Medulla oblongata (tissue), 1 donor: ENCODE measurements around the gene MEIS2.

Experiments
- DNase-seq: peaks from one replicate; pipeline ENCODE4 v3.0.0-alpha.2; 2015; ENCODE audit errors: extremely low spot score

MEIS2 gene

GRCh38 chr15:36965570-36966342 lies 134.6 kb downstream of the MEIS2 start:
- no peak for DNase-seq

DNA sequence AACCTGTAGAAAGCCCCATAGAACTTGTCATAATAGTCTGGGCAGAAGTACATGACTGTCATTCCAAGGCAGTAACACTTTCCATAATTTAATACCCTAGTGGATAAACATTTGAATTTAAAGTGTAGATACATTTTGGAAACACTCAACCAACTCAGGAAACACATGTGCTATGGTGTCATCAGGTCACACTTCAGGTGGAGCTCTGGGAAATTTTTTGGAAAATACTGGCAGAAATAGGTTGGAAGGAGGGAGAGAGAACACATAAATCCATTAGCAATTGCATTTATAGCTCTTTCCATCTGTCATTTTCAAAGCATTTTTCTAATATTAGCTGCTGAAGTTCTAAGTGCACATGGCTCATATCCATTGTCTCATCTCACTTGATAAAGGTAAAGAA lies 135.7 kb downstream of the MEIS2 start:
- no peak for DNase-seq

- DNase-seq: no peak
Observed at GRCh38 chr15:36961956-36962355, 138.4 kb downstream of the MEIS2 start.

- DNase-seq: no peak
Observed at GRCh38 chr15:36960947-36961227, 139.5 kb downstream of the MEIS2 start.

DNA sequence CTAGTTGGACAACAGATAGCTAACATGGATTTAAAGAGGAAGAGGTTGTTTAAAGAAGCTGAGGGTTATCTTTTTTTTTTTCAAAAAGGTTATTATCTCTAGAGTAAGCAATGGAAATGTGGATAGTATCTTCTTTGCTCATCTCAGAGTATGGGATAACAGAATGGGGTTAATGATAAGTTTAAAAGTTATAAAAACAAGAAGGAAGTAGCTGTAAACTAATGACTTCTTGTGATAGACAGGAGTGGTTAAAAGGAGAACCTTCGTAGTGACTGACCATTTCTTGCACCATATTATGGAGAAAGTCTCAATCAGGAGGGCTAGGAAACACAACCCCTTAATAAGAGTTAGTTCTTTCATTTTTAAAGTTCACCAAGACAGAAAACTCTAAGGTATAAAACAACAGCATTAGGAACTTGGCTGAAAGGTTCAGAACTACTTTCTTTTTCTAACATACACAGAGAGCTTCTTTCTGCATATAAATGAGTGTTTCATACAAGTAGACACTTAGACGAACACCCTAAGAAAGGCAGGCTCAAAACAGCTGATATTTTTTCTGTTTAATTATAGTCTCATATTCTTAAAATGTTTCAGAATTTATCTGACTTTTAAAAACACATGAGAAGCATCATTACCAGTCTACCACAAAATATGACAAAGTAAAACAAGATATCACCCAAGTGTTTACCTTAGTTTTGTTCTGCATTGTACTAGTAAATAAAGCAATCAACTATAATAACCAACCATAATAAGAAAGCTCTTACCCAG lies 140.0 kb downstream of the MEIS2 start:
- no peak for DNase-seq

DNA sequence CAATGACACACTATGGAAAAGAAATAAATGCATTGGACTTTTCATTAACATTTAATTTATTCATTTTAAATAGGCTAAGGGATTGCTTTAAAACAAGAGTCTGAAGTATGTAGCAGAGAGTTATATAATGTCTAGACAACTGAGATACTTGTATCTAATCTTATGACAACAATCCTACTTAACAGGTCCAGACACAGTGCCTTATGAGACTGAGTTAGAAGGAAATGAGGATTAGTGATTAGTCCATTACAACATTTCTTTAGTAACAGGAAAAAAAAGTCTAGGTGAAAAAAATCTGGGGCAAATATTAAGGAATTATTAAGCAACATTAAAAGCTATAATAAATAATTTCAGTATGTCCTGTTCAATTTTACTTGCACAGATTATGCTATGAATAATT lies 140.6 kb downstream of the MEIS2 start:
- no peak for DNase-seq

DNA sequence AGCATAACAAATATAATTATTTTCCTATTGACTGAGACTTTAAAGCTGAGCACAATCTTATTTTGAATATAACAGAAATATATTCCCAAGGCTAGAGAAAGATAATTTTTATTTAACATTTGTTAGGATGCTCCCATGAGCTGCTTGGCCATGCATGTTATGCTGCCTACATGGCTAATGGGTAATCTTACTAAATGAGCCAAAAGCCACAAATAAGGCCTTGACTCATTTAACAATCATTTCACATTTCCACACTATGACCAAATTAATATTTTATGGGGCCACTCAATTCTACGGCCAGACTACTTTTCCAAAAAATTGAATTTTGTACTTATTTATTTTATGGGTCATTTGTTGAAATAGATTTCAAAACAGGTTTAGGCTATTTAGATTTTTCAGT lies 141.7 kb downstream of the MEIS2 start:
- DNase-seq: no peak

DNA sequence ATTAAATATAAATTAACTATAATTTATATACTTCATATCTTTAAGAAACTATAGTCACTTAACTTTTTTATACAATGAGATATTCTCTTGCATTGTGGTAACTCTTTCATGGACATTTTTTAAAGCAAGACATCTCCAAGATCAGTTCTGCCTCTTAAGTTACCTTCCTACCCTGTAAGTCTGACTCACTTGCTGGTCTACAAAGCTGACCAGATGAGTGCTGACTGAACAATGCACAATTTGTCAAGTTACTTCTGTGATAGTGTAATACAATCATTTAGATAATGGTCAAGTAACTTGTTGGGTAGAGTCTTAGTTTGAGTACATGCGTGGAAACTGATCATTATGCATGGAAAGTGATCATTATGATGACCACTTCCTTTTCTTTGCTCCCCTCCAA lies 145.9 kb downstream of the MEIS2 start:
- DNase-seq: no peak

DNA sequence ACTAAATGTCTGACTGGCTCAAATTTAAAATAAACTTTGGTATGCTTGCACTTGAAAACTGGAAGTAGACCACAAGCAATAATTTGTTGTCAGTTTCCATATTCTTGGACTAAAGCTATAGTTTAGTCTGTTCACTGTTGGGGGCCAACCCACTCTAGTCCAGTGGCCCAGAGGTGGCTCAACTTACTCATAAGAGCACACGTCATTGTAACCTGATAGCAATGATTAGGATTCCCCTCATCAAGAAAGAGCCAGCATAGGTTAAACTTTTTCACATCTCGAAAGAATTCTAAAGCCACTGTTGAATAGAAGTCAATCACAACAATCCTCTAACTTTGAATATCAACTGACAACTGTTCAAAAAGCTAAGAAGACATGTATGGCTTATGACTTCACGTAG lies 147.0 kb downstream of the MEIS2 start:
- no peak for DNase-seq

DNA sequence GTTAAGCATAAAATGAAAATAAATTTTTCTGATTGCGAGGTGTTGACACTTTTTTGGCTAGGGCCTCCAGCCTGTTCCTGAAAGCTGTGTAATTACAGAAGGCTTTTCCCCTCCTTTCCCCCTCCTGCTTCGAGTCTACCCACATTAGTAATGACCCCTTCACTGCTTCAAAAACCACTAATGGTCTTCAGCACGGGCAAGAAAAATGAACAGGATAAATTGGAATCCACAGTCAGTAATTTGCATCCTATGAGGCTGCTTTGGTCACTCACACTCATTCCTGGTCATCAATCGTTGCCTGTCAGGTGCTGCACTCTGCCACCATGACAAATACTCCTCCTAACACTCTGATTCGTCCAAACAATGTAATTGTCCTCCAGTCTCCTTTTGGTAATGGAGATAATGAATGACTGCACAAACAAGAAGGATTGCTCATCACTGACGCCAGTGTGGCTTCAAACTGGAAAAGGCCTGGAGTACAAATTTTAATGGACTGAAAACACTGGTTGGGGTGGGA lies 148.6 kb downstream of the MEIS2 start:
- DNase-seq: no peak

GRCh38 chr15:36950371-36950770 lies 150.0 kb downstream of the MEIS2 start:
- DNase-seq: no peak

DNA sequence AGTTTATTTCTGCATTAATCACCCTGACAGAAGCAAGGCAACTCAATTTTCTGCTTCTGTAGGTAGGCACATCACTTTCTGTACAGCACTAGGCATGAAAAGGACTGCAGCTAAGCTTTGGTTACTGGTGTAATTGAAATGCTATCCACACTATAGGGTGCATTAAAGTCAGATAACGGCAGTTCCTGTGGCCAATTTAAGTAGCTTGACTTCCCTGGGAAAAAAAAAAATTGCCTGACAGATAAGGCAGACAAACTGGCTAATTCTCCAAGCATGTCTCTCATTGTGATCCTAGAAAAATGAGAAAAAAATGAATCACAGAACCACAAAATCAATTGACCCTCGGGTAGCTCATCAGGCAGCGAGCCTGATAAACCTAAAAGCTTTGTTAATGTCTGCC lies 151.4 kb downstream of the MEIS2 start:
- no peak for DNase-seq

- no peak for DNase-seq
Observed at GRCh38 chr15:36947035-36947719, 153.2 kb downstream of the MEIS2 start.

DNA sequence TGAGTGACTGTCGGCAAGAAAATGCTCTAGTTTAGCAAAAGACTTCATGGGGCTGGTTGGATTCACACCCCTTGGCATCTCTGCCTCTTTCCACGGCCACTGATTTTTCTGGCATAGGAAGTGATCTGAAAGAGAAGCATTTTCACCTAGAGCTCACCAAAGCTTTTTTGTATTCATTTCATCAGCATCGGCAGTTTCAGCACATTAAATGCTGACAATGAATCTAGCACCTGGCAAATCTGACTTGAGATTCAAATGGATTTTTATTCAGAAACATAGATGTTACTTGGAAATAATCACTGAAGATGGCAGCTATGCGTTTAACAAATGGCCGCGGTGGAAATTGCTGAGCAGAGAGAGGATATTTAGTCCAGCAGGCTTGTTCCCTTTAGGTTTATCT lies 155.9 kb downstream of the MEIS2 start:
- DNase-seq: no peak

DNA sequence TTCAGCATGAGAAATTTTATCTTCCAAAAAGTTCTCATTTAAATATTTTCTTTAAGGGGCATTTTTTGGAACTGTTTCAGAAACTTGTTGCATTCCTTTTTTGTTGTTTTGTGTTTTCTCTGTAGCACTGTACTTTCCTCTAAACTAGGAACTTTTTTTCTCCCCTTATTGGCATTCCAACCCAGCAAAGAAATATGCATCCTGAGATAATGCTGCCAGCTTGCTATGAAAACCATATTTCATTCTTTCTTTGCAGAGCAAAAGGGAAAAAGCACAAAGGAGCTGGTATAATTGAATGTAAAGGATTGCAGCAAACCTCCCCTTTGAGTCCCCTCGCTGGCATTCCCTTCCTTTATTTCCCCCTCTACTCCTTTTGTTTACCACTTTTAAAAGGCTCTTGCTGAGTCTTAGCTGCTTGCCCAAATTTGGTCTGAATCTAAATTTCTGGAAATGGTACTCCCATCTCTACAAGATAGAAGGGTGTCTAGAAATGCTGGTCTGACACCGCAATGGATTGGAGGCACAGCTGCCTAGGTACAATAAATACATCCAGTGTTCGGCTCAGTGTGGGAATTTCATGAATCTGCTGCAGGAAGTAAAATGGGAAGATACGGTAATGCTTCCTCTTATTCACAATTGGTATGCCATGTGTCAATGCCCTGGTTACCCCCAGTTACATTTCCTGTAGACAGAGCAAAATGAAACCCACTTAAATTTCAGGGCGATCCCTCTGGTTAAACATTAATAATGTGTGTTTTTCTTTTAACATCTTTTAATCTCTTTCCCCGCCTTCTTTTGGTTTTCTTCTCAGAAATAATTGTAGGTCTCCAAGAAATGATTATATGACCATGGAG lies 156.6 kb downstream of the MEIS2 start:
- no peak for DNase-seq

DNA sequence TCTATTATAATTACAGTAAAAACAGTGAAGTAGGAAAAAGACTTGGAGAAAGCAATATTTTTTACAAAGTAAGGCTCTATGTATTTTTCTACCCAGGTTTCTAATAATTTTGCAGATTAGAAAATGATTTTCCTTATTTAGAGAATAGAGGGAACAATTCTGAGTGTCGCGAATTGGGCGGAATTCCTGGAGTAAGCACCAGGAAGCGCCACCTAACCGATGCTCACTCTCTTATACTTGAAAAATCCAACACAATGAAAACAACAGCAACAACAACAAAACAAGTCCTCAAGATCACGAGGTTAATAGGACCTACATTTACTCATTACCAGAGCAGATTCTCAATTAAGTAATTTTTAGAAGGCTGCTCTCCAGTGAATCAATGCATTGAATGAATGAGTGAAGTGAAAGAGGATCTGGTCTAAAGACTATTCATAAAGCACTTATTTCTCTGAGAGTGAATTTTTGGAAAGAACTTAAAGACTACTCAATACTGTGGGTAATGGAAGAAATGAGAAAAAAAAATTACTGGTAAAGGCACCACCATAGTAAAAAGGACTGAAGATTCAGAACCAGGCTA lies 158.0 kb downstream of the MEIS2 start:
- no peak for DNase-seq

DNA sequence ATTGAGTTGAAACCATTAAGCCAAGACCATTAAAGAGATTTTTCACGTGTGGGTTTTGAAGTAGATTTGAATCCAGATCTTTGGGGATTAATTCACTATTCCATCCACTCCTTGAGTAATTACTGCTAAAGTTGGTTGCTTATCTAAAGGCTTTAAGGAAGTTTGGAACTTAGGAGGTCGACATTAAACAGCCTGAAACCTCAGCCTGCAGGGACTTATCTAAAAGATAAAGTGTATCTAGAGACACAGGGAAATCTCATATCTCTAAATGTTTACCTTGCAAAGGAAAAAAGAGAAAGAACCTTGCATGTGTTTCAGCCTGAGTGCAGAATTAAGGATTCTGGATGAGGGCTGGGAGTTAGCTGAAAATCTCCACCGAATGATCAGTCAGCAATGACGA lies 158.6 kb downstream of the MEIS2 start:
- no peak for DNase-seq

- no peak for DNase-seq
Observed at GRCh38 chr15:36940636-36941260, 159.6 kb downstream of the MEIS2 start.

- no peak for DNase-seq
Observed at GRCh38 chr15:36940219-36940618, 160.1 kb downstream of the MEIS2 start.

DNA sequence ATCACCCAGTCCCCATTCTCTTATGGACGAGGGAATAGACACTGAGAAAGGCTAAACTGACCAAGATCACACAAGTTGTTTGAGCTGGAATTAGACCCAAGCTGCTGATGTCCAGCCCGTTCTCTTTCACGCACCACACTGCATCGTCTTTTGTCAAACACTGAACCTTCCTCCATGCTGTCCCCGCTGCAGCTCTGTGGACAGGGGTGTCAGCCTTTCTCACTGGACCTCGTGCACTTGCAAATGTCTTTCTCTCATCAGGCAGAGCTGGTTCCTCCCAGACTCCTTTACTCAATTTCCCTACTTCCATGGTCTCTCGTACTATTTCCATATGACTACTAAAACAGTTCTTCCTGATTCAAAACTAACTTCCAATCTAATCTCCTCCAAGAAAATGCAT lies 161.6 kb downstream of the MEIS2 start:
- DNase-seq: no peak

DNA sequence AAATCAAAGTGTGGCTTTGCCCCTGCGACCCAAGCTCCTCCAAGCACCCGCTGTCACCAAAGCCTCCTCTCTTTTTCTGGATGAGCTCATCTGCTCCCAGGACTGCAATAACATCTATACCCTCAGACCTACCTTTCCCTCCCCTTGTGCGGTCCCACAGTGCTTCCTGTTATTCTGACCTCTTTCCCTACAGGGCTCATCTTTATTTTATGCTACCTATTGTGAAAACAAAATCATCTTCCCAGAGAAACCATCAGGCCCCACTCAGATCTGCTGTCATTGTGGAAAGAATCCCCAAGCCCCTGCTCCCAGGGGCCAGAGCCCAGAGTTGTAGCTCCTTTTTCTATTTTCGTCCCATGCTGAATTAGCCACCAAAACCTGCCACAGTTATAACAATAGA lies 162.2 kb downstream of the MEIS2 start:
- DNase-seq: no peak
